HepG2 (cell line): ENCODE data around the gene ZSWIM9. TPM values are rescaled to one million over a fixed set of nuclear protein-coding genes. Genes with fewer than 3 reads are reported as not detected.
A peak's percentile ranks its signal among the peaks of the same experiment; 100 is the strongest.

Experiments used
- AGO1 ChIP-seq: fragments of 200-400 bp; formaldehyde crosslinking; IDR thresholded peaks from 2 replicates; pipeline ENCODE4 v1.6.1; 2017; ENCODE audit warnings: mild to moderate bottlenecking, low read depth, low read length, moderate library complexity; ENCODE audit not compliant: poor library complexity, severe bottlenecking
- DRAP1 ChIP-seq: IDR thresholded peaks from 2 replicates; pipeline ENCODE4 v1.6.1; 2016; ENCODE audit warnings: missing genetic modification reagents, missing compliant biosample characterization
- GLMP ChIP-seq: sonication (generic); formaldehyde crosslinking; IDR thresholded peaks from 2 replicates; pipeline ENCODE4 v1.9.0; 2021; ENCODE audit warnings: missing genetic modification reagents, mild to moderate bottlenecking, borderline replicate concordance
- ISX ChIP-seq: sonication (generic); formaldehyde crosslinking; conservative IDR thresholded peaks from 2 replicates; pipeline ENCODE4 v1.5.0; 2020; ENCODE audit warnings: missing genetic modification reagents
- KLF12 ChIP-seq: sonication (generic); formaldehyde crosslinking; IDR thresholded peaks from 2 replicates; pipeline ENCODE4 v1.4.0; 2020; ENCODE audit warnings: missing genetic modification reagents, borderline replicate concordance
- MTA3 ChIP-seq: sonication (generic); formaldehyde crosslinking; IDR thresholded peaks from 2 replicates; pipeline ENCODE4 v1.4.0; 2020; ENCODE audit warnings: missing genetic modification reagents
- RBFOX2 ChIP-seq: fragments of 200-400 bp; formaldehyde crosslinking; IDR thresholded peaks from 2 replicates; pipeline ENCODE4 v1.6.1; 2017; ENCODE audit warnings: low read depth, mild to moderate bottlenecking, low read length
- SNRNP70 ChIP-seq: fragments of 200-400 bp; formaldehyde crosslinking; IDR thresholded peaks from 2 replicates; pipeline ENCODE4 v1.6.1; 2017; ENCODE audit warnings: mild to moderate bottlenecking, low read depth, low read length, moderate library complexity
- XRCC5 ChIP-seq: fragments of 200-400 bp; formaldehyde crosslinking; optimal IDR thresholded peaks from 2 replicates; pipeline ENCODE3; 2017; ENCODE audit warnings: mild to moderate bottlenecking, low read length
- YEATS2 ChIP-seq: sonication (generic); formaldehyde crosslinking; IDR thresholded peaks from 2 replicates; pipeline ENCODE4 v1.4.0; 2020; ENCODE audit warnings: missing genetic modification reagents, borderline replicate concordance
- ZBTB8A ChIP-seq: sonication (generic); formaldehyde crosslinking; IDR thresholded peaks from 2 replicates; pipeline ENCODE4 v1.4.0; 2020; ENCODE audit warnings: mild to moderate bottlenecking, low read depth, missing genetic modification reagents, borderline replicate concordance
- ZFP62 ChIP-seq: sonication (generic); formaldehyde crosslinking; IDR thresholded peaks from 2 replicates; pipeline ENCODE4 v1.4.0; 2020; ENCODE audit warnings: missing genetic modification reagents
- ZNF17 ChIP-seq: sonication (generic); formaldehyde crosslinking; IDR thresholded peaks from 2 replicates; pipeline ENCODE4 v1.5.0; 2020; ENCODE audit warnings: mild to moderate bottlenecking, missing genetic modification reagents
- ZNF546 ChIP-seq: sonication (generic); formaldehyde crosslinking; conservative IDR thresholded peaks from 2 replicates; pipeline ENCODE4 v1.8.1; 2023; ENCODE audit warnings: mild to moderate bottlenecking, missing genetic modification reagents
- ZNF589 ChIP-seq: sonication (generic); formaldehyde crosslinking; conservative IDR thresholded peaks from 2 replicates; pipeline ENCODE4 v1.8.0; 2022; ENCODE audit warnings: mild to moderate bottlenecking, moderate library complexity, missing genetic modification reagents
- ZNF780A ChIP-seq: sonication (generic); formaldehyde crosslinking; IDR thresholded peaks from 2 replicates; pipeline ENCODE4 v1.8.0; 2022; ENCODE audit warnings: mild to moderate bottlenecking, missing genetic modification reagents, moderate library complexity
- ZNF792 ChIP-seq: IDR thresholded peaks from 2 replicates; pipeline ENCODE4 v1.6.1; 2016
- polyA plus RNA-seq, 8 experiments: library from polyadenylated mRNA; depleted of rRNA in 3 of 8; stranded (reverse) in 7 of 8; unstranded in 1 of 8; fragments of >200 nt; fragmentation: Illumina TruSeq in 4 of 8; extraction: Trizol in 4 of 8; gene quantifications; 2 replicates each; pipeline versions ENCODE4 v1.2.1 to v1.2.3, GENCODE V29; 2011 to 2016; ENCODE audit warnings: low read depth in 4 of 8, missing spikeins in 1 of 8, mixed read lengths in 1 of 8; ENCODE audit not compliant: insufficient read depth in 1 of 8
- total RNA-seq, 5 experiments: library from RNA; depleted of rRNA; stranded (reverse); fragments of >200 nt; fragmentation: Illumina TruSeq; extraction: Trizol; gene quantifications; 2 replicates each; pipeline ENCODE4 v1.2.3, GENCODE V29; 2016; ENCODE audit warnings: low read depth in 1 of 5
- TF ChIP-seq, protein P1 (sequence below): sonication (generic); formaldehyde crosslinking; IDR thresholded peaks from 2 replicates; pipeline ENCODE4 v1.4.0; 2020; ENCODE audit warnings: missing genetic modification reagents
- TF ChIP-seq, protein P2 (sequence below): sonication (generic); formaldehyde crosslinking; IDR thresholded peaks from 2 replicates; pipeline ENCODE4 v1.4.0; 2020; ENCODE audit warnings: missing genetic modification reagents, borderline replicate concordance
- TF ChIP-seq, protein P3 (sequence below): sonication (generic); formaldehyde crosslinking; IDR thresholded peaks from 2 replicates; pipeline ENCODE4 v1.4.0; 2020; ENCODE audit warnings: mild to moderate bottlenecking, missing genetic modification reagents
- TF ChIP-seq, protein P4 (sequence below): sonication (generic); formaldehyde crosslinking; IDR thresholded peaks from 2 replicates; pipeline ENCODE4 v1.4.0; 2020; ENCODE audit warnings: missing genetic modification reagents, borderline replicate concordance

Gene ZSWIM9
- total and polyA plus RNA-seq, 2 of the 13 experiments (the other 11 are each of a cell fraction or from before 2014, with no cell fraction given): 0.18 to 1.1 TPM

GRCh38 chr19:48203794-48204628 lies 33.5 kb downstream of the ZSWIM9 start (continued):
- TF ChIP-seq YEATS2 (CRISPR knock-in tag) (peak; percentile 84), SNRNP70 (no peak), ZNF792 (CRISPR knock-in tag) (0 out of 2 replicates have a peak, but pooled peaks have one; percentile 26), DRAP1 (CRISPR knock-in tag) (peak; percentile 78; the same call in 1 of the 2 replicates), ISX (CRISPR knock-in tag) (no peak), KLF12 (CRISPR knock-in tag) (no peak), ZNF780A (CRISPR knock-in tag) (no peak), MTA3 (CRISPR knock-in tag) (no peak), ZNF589 (no peak), ZBTB8A (CRISPR knock-in tag) (no peak), RBFOX2 (peak; percentile 52; the same call in 1 of the 2 replicates), ZNF17 (CRISPR knock-in tag) (no peak), XRCC5 (peak; percentile 79), AGO1 (no peak), ZFP62 (CRISPR knock-in tag) (no peak), ZNF546 (CRISPR knock-in tag) (no peak), GLMP (CRISPR knock-in tag) (no peak)
- TF ChIP-seq, protein P1, sequence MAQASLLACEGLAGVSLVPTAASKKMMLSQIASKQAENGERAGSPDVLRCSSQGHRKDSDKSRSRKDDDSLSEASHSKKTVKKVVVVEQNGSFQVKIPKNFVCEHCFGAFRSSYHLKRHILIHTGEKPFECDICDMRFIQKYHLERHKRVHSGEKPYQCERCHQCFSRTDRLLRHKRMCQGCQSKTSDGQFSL (CRISPR knock-in tag): no peak
- TF ChIP-seq, protein P2, sequence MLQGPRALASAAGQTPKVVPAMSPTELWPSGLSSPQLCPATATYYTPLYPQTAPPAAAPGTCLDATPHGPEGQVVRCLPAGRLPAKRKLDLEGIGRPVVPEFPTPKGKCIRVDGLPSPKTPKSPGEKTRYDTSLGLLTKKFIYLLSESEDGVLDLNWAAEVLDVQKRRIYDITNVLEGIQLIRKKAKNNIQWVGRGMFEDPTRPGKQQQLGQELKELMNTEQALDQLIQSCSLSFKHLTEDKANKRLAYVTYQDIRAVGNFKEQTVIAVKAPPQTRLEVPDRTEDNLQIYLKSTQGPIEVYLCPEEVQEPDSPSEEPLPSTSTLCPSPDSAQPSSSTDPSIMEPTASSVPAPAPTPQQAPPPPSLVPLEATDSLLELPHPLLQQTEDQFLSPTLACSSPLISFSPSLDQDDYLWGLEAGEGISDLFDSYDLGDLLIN (CRISPR knock-in tag): no peak
- TF ChIP-seq, protein P3, sequence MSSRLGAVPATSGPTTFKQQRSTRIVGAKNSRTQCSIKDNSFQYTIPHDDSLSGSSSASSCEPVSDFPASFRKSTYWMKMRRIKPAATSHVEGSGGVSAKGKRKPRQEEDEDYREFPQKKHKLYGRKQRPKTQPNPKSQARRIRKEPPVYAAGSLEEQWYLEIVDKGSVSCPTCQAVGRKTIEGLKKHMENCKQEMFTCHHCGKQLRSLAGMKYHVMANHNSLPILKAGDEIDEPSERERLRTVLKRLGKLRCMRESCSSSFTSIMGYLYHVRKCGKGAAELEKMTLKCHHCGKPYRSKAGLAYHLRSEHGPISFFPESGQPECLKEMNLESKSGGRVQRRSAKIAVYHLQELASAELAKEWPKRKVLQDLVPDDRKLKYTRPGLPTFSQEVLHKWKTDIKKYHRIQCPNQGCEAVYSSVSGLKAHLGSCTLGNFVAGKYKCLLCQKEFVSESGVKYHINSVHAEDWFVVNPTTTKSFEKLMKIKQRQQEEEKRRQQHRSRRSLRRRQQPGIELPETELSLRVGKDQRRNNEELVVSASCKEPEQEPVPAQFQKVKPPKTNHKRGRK (CRISPR knock-in tag): no peak
- TF ChIP-seq, protein P4, sequence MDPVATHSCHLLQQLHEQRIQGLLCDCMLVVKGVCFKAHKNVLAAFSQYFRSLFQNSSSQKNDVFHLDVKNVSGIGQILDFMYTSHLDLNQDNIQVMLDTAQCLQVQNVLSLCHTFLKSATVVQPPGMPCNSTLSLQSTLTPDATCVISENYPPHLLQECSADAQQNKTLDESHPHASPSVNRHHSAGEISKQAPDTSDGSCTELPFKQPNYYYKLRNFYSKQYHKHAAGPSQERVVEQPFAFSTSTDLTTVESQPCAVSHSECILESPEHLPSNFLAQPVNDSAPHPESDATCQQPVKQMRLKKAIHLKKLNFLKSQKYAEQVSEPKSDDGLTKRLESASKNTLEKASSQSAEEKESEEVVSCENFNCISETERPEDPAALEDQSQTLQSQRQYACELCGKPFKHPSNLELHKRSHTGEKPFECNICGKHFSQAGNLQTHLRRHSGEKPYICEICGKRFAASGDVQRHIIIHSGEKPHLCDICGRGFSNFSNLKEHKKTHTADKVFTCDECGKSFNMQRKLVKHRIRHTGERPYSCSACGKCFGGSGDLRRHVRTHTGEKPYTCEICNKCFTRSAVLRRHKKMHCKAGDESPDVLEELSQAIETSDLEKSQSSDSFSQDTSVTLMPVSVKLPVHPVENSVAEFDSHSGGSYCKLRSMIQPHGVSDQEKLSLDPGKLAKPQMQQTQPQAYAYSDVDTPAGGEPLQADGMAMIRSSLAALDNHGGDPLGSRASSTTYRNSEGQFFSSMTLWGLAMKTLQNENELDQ (CRISPR knock-in tag): no peak
